H1 (cell line): Measurements from ENCODE around the gene CBFA2T2. TPM values are rescaled to one million over a fixed set of nuclear protein-coding genes. Genes with fewer than 3 reads are reported as not detected.

ENCODE experiments used
- CTCF ChIA-PET: fragments of 300-600 bp; sonication (Branson Sonifier 250); formaldehyde crosslinking; loops from one replicate; lab custom pipeline; 2021; ENCODE audit not compliant: partially characterized antibody; lab: Charles Lee
- POLR2A ChIA-PET: fragments of 300-600 bp; sonication (Branson Sonifier 250); formaldehyde crosslinking; loops from one replicate; lab custom pipeline; 2021; ENCODE audit warnings: inconsistent platforms; ENCODE audit not compliant: partially characterized antibody; lab: Charles Lee
- DNase-seq, 2 experiments: peaks; one replicate each; pipeline versions ENCODE4 v3.0.0 to v3.0.0-alpha.2; 2010 to 2022; ENCODE audit warnings: low spot score in 2 of 2, low read depth in 1 of 2, mixed read lengths in 1 of 2
- FAIRE-seq: peaks from 2 replicates; lab custom pipeline; 2011; peaks lifted over from hg19 to GRCh38; lab: Jason Lieb, UNC
- H2AFZ ChIP-seq: 2 replicates; pipeline ENCODE4 v1.8.1; 2012; ENCODE audit warnings: low read length, inconsistent platforms
- H2AK5ac ChIP-seq: 2 replicates; pipeline ENCODE4 v1.6.1; 2013; ENCODE audit warnings: low read depth, low read length
- H2BK120ac ChIP-seq: replicated peaks from 2 replicates; pipeline ENCODE3; 2013; ENCODE audit warnings: low read depth, low read length, inconsistent platforms
- H2BK12ac ChIP-seq: 2 replicates; pipeline ENCODE4 v1.6.1; 2013; ENCODE audit warnings: low read depth, low read length
- H2BK15ac ChIP-seq: 2 replicates; pipeline ENCODE4 v1.6.1; 2013; ENCODE audit warnings: low read length
- H2BK20ac ChIP-seq: 2 replicates; pipeline ENCODE4 v1.6.1; 2013; ENCODE audit warnings: low read length
- H2BK5ac ChIP-seq: 2 replicates; pipeline ENCODE4 v1.6.1; 2013; ENCODE audit warnings: low read depth, low read length
- H3K14ac ChIP-seq: 2 replicates; pipeline ENCODE4 v1.6.1; 2013; ENCODE audit warnings: inconsistent platforms; ENCODE audit not compliant: insufficient read length
- H3K18ac ChIP-seq: 2 replicates; pipeline ENCODE4 v1.6.1; 2013; ENCODE audit warnings: low read length; ENCODE audit errors: extremely low read depth
- H3K23ac ChIP-seq: 2 replicates; pipeline ENCODE4 v1.6.1; 2013; ENCODE audit warnings: inconsistent platforms; ENCODE audit not compliant: insufficient read length
- H3K23me2 ChIP-seq: 2 replicates; pipeline ENCODE4 v1.6.1; 2013; ENCODE audit warnings: low read depth, low read length
- H3K27ac ChIP-seq: 2 replicates; pipeline ENCODE4 v1.6.1; 2011; ENCODE audit warnings: low read depth, low read length, inconsistent platforms
- H3K27me3 ChIP-seq, 4 experiments: replicated peaks in 1 of 4; 1 replicate in 1 of 4; 2 replicates in 3 of 4; pipeline versions ENCODE4 v1.6.1 to v1.8.1; 2011 to 2013; ENCODE audit warnings: low read length in 3 of 4, mild to moderate bottlenecking in 3 of 4, inconsistent platforms in 2 of 4, mixed read lengths in 2 of 4, moderate library complexity in 1 of 4; ENCODE audit not compliant: control insufficient read depth in 3 of 4, insufficient read depth in 3 of 4; ENCODE audit errors: extremely low read depth in 1 of 4
- H3K36me3 ChIP-seq, 4 experiments: 2 replicates each; pipeline versions ENCODE4 v1.6.1 to v1.8.1; 2011 to 2013; ENCODE audit warnings: mild to moderate bottlenecking in 4 of 4, low read length in 3 of 4, moderate library complexity in 2 of 4, control low read depth in 1 of 4, inconsistent platforms in 1 of 4; ENCODE audit not compliant: insufficient read depth in 4 of 4, control insufficient read depth in 2 of 4
- H3K4ac ChIP-seq: replicated peaks from 2 replicates; pipeline ENCODE3; 2013; ENCODE audit warnings: low read length, low read depth, mixed read lengths, inconsistent platforms; ENCODE audit not compliant: insufficient read length
- H3K4me1 ChIP-seq, 4 experiments: replicated peaks in 1 of 4; 1 replicate in 1 of 4; 2 replicates in 3 of 4; pipeline versions ENCODE4 v1.6.1 to v1.8.1; 2011 to 2013; ENCODE audit warnings: low read length in 3 of 4, inconsistent platforms in 2 of 4, mixed read lengths in 1 of 4; ENCODE audit not compliant: insufficient read depth in 4 of 4, control insufficient read depth in 3 of 4
- H3K4me2 ChIP-seq, 2 experiments: 2 replicates each; pipeline versions ENCODE4 v1.6.1 to v1.8.1; 2011 to 2013; ENCODE audit warnings: low read depth in 2 of 2, low read length in 2 of 2, control low read depth in 1 of 2, inconsistent platforms in 1 of 2, mild to moderate bottlenecking in 1 of 2; ENCODE audit not compliant: insufficient read depth in 1 of 2
- H3K4me3 ChIP-seq, 4 experiments: fragments of 200-600, 300-600 bp in 1 of 4; sonication (generic), shearing (Covaris generic), sonication (Bioruptor Twin) in 1 of 4; 2 replicates each; pipeline versions ENCODE4 v1.5.1 to v1.8.1; 2011 to 2016; ENCODE audit warnings: low read length in 4 of 4, low read depth in 3 of 4, control low read depth in 2 of 4, inconsistent platforms in 2 of 4, mild to moderate bottlenecking in 2 of 4, mixed read lengths in 1 of 4, moderate library complexity in 1 of 4; ENCODE audit not compliant: insufficient read depth in 2 of 4; ENCODE audit errors: extremely low read depth in 1 of 4
- H3K56ac ChIP-seq: replicated peaks from 2 replicates; pipeline ENCODE3; 2013; ENCODE audit warnings: low read depth, mild to moderate bottlenecking, mixed read lengths, low read length, inconsistent platforms; ENCODE audit not compliant: insufficient read length
- H3K79me1 ChIP-seq: 2 replicates; pipeline ENCODE4 v1.6.1; 2013; ENCODE audit warnings: low read depth, low read length, control low read depth
- H3K79me2 ChIP-seq, 2 experiments: 2 replicates each; pipeline versions ENCODE4 v1.6.1 to v1.8.1; 2012 to 2013; ENCODE audit warnings: low read length in 2 of 2, mild to moderate bottlenecking in 2 of 2, inconsistent platforms in 1 of 2; ENCODE audit not compliant: insufficient read depth in 2 of 2, control insufficient read depth in 1 of 2
- H3K9ac ChIP-seq, 4 experiments: replicated peaks in 1 of 4; 1 replicate in 1 of 4; 2 replicates in 3 of 4; pipeline versions ENCODE4 v1.6.1 to v1.8.1; 2011 to 2013; ENCODE audit warnings: low read depth in 3 of 4, low read length in 3 of 4, control low read depth in 2 of 4, mild to moderate bottlenecking in 2 of 4, moderate library complexity in 2 of 4, inconsistent platforms in 1 of 4; ENCODE audit errors: extremely low read depth in 1 of 4
- H3K9me3 ChIP-seq, 2 experiments: 2 replicates each; pipeline versions ENCODE4 v1.6.1 to v1.8.1; 2012 to 2013; ENCODE audit warnings: mild to moderate bottlenecking in 2 of 2, moderate library complexity in 2 of 2, control low read depth in 1 of 2, inconsistent platforms in 1 of 2, low read depth in 1 of 2, low read length in 1 of 2, mixed read lengths in 1 of 2; ENCODE audit not compliant: insufficient read depth in 2 of 2
- H4K20me1 ChIP-seq, 2 experiments: replicated peaks in 1 of 2; 2 replicates each; pipeline versions ENCODE3 to v1.8.1; 2011 to 2013; ENCODE audit warnings: inconsistent platforms in 2 of 2, low read length in 2 of 2, mild to moderate bottlenecking in 1 of 2; ENCODE audit not compliant: insufficient read depth in 2 of 2, control insufficient read depth in 1 of 2
- H4K5ac ChIP-seq: 2 replicates; pipeline ENCODE4 v1.6.1; 2013; ENCODE audit warnings: low read length, low read depth, mixed read lengths, inconsistent platforms; ENCODE audit not compliant: insufficient read length
- H4K8ac ChIP-seq: 2 replicates; pipeline ENCODE4 v1.8.0; 2013; ENCODE audit warnings: mild to moderate bottlenecking, moderate library complexity, low read length, inconsistent platforms; ENCODE audit not compliant: insufficient read depth; ENCODE audit errors: extremely low read depth
- H4K91ac ChIP-seq: replicated peaks from 2 replicates; pipeline ENCODE3; 2013; ENCODE audit warnings: low read length, mixed read lengths, inconsistent platforms; ENCODE audit not compliant: insufficient read length
- CEBPB ChIP-seq: IDR thresholded peaks from 2 replicates; pipeline ENCODE4 v1.6.1; 2012; ENCODE audit warnings: low read depth, low read length
- WGBS, 2 experiments: shearing (Covaris generic) in 1 of 2; methylation state at CpG; one replicate each; pipeline versions ENCODE4 v1.1.6 to v1.1.7; 2013 to 2015; ENCODE audit warnings: low lambda C conversion rate in 2 of 2, mixed read lengths in 2 of 2, inconsistent platforms in 1 of 2, low coverage in 1 of 2, missing lambda C conversion rate in 1 of 2; ENCODE audit not compliant: insufficient replicate concordance in 2 of 2, insufficient coverage in 1 of 2, insufficient read length in 1 of 2; ENCODE audit errors: extremely low coverage in 1 of 2, missing lambda C conversion rate in 1 of 2; 5-methylcytosine and 5-hydroxymethylcytosine counted together
- polyA plus RNA-seq, 7 experiments: library from polyadenylated mRNA; depleted of rRNA in 3 of 7; stranded (reverse) in 5 of 7; unstranded in 2 of 7; fragments of >200 nt in 5 of 7; fragments of 200-250 nt in 2 of 7; gene quantifications; 1 replicate in 5 of 7; 2 replicates in 1 of 7; 4 replicates in 1 of 7; pipeline versions ENCODE4 v1.2.1 to v1.2.3, GENCODE V29; 2011 to 2013; ENCODE audit warnings: missing spikeins in 2 of 7, mixed read lengths in 2 of 7
- total RNA-seq: library from RNA; stranded (reverse); fragmentation: NEBNext Ultra II Directional; extraction: Animal tissue kit (Norgen Biotek cat#: 25700); gene quantifications from 2 replicates; pipeline ENCODE4 v1.2.1, GENCODE V29; 2021
- TF ChIP-seq, protein P1 (sequence below): IDR thresholded peaks from 2 replicates; pipeline ENCODE4 v1.6.1; 2012; ENCODE audit warnings: inconsistent platforms

Gene CBFA2T2
- total and polyA plus RNA-seq, 2 of the 8 experiments (the other 6 are each of a cell fraction or from before 2014, with no cell fraction given), result 11.6 to 12.9 TPM

DNA sequence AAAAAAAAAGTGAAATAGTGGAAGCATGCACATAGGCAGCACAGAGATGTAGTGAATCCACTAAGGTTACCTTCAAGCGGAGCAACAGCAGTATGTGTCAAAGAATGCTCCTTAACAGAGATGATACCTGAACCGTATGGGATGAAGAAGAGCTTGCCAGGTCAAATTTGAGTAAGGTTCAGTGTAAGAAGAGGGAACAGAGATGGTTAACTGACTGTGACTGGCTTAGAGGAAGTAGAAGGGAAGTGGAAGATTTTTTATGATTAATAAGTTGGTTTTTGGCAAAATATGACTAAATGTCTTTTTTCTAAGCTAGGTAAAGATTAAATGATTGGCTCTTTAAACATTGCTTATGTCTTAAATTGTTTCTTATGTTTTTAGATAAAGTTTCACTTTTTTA lies 119.6 kb downstream of the CBFA2T2 start:
- WGBS, 2 experiments, result 85% methylated on average over 2 of the region's 2 CpGs; no CpG with 5 or more reads in 1 of the 2 experiments
- H2BK15ac ChIP-seq, result no peak overlapping the region

More for the DNA sequence above, 119.6 kb downstream of the CBFA2T2 start:
- no peaks in the 10 kb centered on the region for H3K4me1 ChIP-seq
- H3K36me3 ChIP-seq, result peaks cover 0 to 12% (median 3%) of the 10 kb centered on the region in 4 experiments; a peak in 4 of 8 replicates
- no peaks in the 10 kb centered on the region for H3K79me1 ChIP-seq
- no peak overlapping the region for H2BK12ac ChIP-seq
- H2BK20ac ChIP-seq, result no peak overlapping the region
- no peak overlapping the region for H2AFZ ChIP-seq
- ChIA-PET CTCF (interaction anchor here (0.5 to 1.5 kb wide), 3 partner anchors 14 to 122 kb away, joined by 3 read pairs; no protein-coding TSS in a partner anchor), POLR2A (no interaction called here)
- no peak overlapping the region for H3K27ac ChIP-seq
- no peak overlapping the region for H4K8ac ChIP-seq
- TF ChIP-seq, protein P1, sequence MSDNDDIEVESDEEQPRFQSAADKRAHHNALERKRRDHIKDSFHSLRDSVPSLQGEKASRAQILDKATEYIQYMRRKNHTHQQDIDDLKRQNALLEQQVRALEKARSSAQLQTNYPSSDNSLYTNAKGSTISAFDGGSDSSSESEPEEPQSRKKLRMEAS, result no peak
- no peak for TF ChIP-seq CEBPB
- H3K23ac ChIP-seq, result no peak overlapping the region
- H3K23me2 ChIP-seq, result no peaks in the 10 kb centered on the region
- no peak overlapping the region for H3K56ac ChIP-seq
- H3K4me3 ChIP-seq, result no peak overlapping the region
- H3K18ac ChIP-seq, result no peak overlapping the region
- no peak overlapping the region for H3K14ac ChIP-seq
- no peaks in the 10 kb centered on the region for H3K27me3 ChIP-seq
- no peak overlapping the region for H2BK5ac ChIP-seq
- H4K91ac ChIP-seq, result no peak overlapping the region
- no peak overlapping the region for H2BK120ac ChIP-seq
- no peak overlapping the region for H3K4me2 ChIP-seq
- DNase-seq (no peak), FAIRE-seq (no peak)
- peaks cover 0 to 1% of the 10 kb centered on the region in 2 experiments for H4K20me1 ChIP-seq
- no peaks in the 10 kb centered on the region for H3K9me3 ChIP-seq
- H2AK5ac ChIP-seq, result no peak overlapping the region
- H3K4ac ChIP-seq, result no peak overlapping the region
- no peaks in the 10 kb centered on the region for H3K79me2 ChIP-seq
- H4K5ac ChIP-seq, result no peak overlapping the region
- no peak overlapping the region for H3K9ac ChIP-seq
